Measurements from ENCODE around the gene CCDC54. TPM values are rescaled to one million over a fixed set of nuclear protein-coding genes. Genes with fewer than 3 reads are reported as not detected.

CCDC54 gene
- total RNA-seq, 1 donor from 2014 or later = not detected

DNA sequence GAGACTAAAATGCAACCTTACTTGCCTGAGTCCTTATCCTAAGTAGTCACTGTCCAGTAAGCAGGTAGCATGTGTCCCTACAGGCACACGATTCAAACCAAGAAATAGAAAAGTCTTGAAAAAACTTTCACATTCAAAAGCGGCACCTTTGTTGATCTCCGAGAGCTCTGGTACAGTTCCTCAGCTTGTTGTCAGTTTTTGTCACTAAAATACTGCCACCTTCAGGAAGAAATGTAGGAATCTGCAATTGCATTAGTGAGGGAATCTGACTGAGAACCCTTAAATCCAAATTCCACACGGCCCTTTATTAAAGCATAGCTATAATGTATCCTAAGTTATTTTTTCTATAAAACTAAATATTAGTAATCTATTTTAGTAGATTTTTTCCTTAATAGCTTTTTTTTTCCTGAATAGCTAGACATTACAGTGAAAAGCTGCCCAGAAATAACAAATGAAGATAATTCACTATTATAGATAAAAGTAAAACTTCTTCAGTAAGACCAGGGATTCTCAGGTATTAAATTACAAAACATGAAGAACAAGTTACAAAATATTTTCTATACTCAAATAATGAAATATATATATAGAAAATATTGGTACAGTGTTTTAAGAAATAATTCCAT is 44.0 kb downstream of the CCDC54 start:
- peak; percentile 83 for DNase-seq (ENCODE audit: low spot score)
- H3K9ac ChIP-seq = no peak overlapping the region
- H3K79me2 ChIP-seq (ENCODE audit: low read depth) = no peaks in the 10 kb centered on the region
- Mint-ChIP-seq H3K36me3 (no peaks in the 10 kb centered on the region), H3K27ac (peak overlapping the region; percentile 78), H3K4me3 (no peak overlapping the region), H3K9me3 (no peaks in the 10 kb centered on the region), H3K27me3 (ENCODE audit: insufficient read depth, low read depth) (peaks cover 3% of the 10 kb centered on the region), H3K4me1 (peaks cover 2% of the 10 kb centered on the region)
- no peaks in the 10 kb centered on the region for H3K27me3 ChIP-seq
- H3K4me2 ChIP-seq = peak overlapping the region; percentile 17
- no peaks in the 10 kb centered on the region for H3K4me1 ChIP-seq
- no peaks in the 10 kb centered on the region for H4K20me1 ChIP-seq (ENCODE audit: low read depth)
- no peak overlapping the region for H3K27ac ChIP-seq
- no peaks in the 10 kb centered on the region for H3K9me3 ChIP-seq (ENCODE audit: low read depth)
- no peak for TF ChIP-seq EZH2phosphoT487 (IDR thresholded peaks at IDR 0.05)
- TF ChIP-seq, protein P1, sequence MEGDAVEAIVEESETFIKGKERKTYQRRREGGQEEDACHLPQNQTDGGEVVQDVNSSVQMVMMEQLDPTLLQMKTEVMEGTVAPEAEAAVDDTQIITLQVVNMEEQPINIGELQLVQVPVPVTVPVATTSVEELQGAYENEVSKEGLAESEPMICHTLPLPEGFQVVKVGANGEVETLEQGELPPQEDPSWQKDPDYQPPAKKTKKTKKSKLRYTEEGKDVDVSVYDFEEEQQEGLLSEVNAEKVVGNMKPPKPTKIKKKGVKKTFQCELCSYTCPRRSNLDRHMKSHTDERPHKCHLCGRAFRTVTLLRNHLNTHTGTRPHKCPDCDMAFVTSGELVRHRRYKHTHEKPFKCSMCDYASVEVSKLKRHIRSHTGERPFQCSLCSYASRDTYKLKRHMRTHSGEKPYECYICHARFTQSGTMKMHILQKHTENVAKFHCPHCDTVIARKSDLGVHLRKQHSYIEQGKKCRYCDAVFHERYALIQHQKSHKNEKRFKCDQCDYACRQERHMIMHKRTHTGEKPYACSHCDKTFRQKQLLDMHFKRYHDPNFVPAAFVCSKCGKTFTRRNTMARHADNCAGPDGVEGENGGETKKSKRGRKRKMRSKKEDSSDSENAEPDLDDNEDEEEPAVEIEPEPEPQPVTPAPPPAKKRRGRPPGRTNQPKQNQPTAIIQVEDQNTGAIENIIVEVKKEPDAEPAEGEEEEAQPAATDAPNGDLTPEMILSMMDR (IDR thresholded peaks at IDR 0.05) = peak; percentile 79
- no peaks in the 10 kb centered on the region for H3F3A ChIP-seq (ENCODE audit: low read depth)
- H2AFZ ChIP-seq (replicated peaks) = no peak overlapping the region
- no peaks in the 10 kb centered on the region for H3K36me3 ChIP-seq
- H3K4me3 ChIP-seq = no peak overlapping the region

DNA sequence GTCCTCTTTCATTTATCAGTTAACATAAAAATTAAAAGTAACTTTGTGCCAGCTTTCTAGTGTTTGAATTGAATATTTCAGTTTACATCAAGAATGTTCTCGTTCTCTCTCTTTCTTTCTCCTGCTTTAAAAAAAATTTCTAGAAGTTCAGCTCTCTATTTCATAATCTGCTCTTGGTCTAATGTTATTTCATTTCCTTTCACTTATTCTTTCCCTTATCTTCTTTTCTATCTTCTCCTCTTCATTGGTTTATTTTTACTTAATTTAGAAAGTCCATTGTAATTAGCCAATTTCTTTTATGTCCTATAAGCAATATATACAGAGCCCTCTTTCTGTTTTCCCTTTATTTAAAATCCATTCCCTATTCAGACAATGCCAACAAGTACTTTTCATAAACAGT is 44.6 kb downstream of the CCDC54 start:
- no peaks in the 10 kb centered on the region for H3K4me1 ChIP-seq
- no peaks in the 10 kb centered on the region for H3K27me3 ChIP-seq
- H3K36me3 ChIP-seq = no peaks in the 10 kb centered on the region
- no peaks in the 10 kb centered on the region for H3K9me3 ChIP-seq (ENCODE audit: low read depth)
- no peak for DNase-seq (ENCODE audit: low spot score)
- H4K20me1 ChIP-seq (ENCODE audit: low read depth) = no peaks in the 10 kb centered on the region
- H3K27ac ChIP-seq = no peak overlapping the region
- peaks cover 3% of the 10 kb centered on the region for H3K27me3 Mint-ChIP-seq (ENCODE audit: insufficient read depth, low read depth)
- H3K79me2 ChIP-seq (ENCODE audit: low read depth) = no peaks in the 10 kb centered on the region
- no peaks in the 10 kb centered on the region for H3K36me3 Mint-ChIP-seq
- TF ChIP-seq, protein P1 (IDR thresholded peaks at IDR 0.05) = no peak
- H3K9ac ChIP-seq = no peak overlapping the region
- no peak overlapping the region for H3K4me3 Mint-ChIP-seq
- H3F3A ChIP-seq (ENCODE audit: low read depth) = no peaks in the 10 kb centered on the region
- H3K9me3 Mint-ChIP-seq = no peaks in the 10 kb centered on the region
- H3K4me2 ChIP-seq = no peak overlapping the region
- no peak overlapping the region for H3K4me3 ChIP-seq
- H2AFZ ChIP-seq (replicated peaks) = no peak overlapping the region
- no peak overlapping the region for H3K27ac Mint-ChIP-seq
- H3K4me1 Mint-ChIP-seq = peaks cover 2% of the 10 kb centered on the region

DNA sequence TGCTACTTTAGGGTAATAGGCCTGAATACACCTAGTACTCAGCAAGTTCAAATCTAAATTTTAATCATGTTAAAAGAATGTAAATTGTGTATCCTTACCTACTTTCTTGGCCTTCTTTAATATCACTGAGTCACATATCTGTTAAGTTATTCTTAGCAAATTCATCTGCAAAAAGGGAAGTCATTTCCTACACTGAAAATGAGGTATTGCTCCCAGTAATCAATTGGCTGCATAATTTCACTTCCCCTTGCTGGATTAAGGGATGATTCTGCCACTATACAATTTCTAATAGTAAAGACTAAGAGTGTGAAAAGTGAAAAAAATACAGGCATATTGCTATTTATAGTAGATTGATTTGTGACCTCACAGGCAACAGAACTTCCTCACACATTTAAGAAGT is 47.8 kb downstream of the CCDC54 start:
- H3K4me3 ChIP-seq = no peak overlapping the region
- H3K27me3 ChIP-seq = peaks cover 16% of the 10 kb centered on the region
- no peaks in the 10 kb centered on the region for H3K36me3 Mint-ChIP-seq
- H3K4me3 Mint-ChIP-seq = no peak overlapping the region
- H3K36me3 ChIP-seq = no peaks in the 10 kb centered on the region
- no peak overlapping the region for H3K4me2 ChIP-seq
- H3K9ac ChIP-seq = no peak overlapping the region
- H4K20me1 ChIP-seq (ENCODE audit: low read depth) = no peaks in the 10 kb centered on the region
- H3K4me1 ChIP-seq = peaks cover under 1% of the 10 kb centered on the region
- H3K9me3 Mint-ChIP-seq = no peaks in the 10 kb centered on the region
- no peaks in the 10 kb centered on the region for H3K9me3 ChIP-seq (ENCODE audit: low read depth)
- H3K27ac Mint-ChIP-seq = no peak overlapping the region
- peaks cover 8% of the 10 kb centered on the region for H3K4me1 Mint-ChIP-seq
- peaks cover under 1% of the 10 kb centered on the region for H3F3A ChIP-seq (ENCODE audit: low read depth)
- TF ChIP-seq EZH2phosphoT487 (IDR thresholded peaks at IDR 0.05) (no peak), EZH2 (IDR thresholded peaks at IDR 0.05) (no peak)
- TF ChIP-seq, protein P1 (IDR thresholded peaks at IDR 0.05) = no peak
- DNase-seq (ENCODE audit: low spot score) = no peak
- peaks cover 6% of the 10 kb centered on the region for H3K27me3 Mint-ChIP-seq (ENCODE audit: insufficient read depth, low read depth)
- H3K27ac ChIP-seq = no peak overlapping the region
- H2AFZ ChIP-seq (replicated peaks) = no peak overlapping the region
- no peaks in the 10 kb centered on the region for H3K79me2 ChIP-seq (ENCODE audit: low read depth)

Measured in neural progenitor cell (in vitro differentiated cells).